Measurements from ENCODE around the gene FURIN. TPM values are rescaled to one million over a fixed set of nuclear protein-coding genes. Genes with fewer than 3 reads are reported as not detected.
"Not testable (repeated sequence)": the region's sequence is repeated elsewhere in the genome, so short reads cannot be mapped to it uniquely, and the experiment has no call there.

FURIN gene
- polyA plus RNA-seq, 1 of the 3 experiments (the other 2 are of a cell fraction): 40.8 TPM

DNA sequence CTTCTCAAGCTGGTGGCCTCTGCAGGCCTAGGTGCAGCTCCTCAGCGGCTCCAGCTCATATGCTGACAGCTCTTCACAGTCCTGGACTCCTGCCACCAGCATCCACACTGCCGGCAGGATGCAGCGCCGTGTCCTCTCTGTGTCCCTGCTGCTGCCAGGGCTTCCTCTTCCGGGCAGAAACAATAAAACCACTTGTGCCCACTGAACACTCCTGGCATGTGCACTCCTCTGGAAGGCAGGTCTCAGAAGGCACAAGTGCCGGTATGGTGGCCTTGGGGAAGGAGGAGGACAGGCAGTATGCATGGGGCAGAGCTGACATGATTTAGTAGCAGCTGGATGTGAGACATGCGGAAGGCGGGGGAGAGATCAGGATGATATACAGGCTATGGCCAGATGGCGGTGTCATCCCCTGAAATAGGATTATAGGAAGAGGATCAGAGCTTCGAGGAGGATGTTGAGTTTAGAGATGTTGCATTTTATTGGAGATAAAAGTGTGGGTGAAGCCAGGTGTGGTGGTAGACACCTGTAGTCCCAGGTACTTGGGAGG is 27.3 kb downstream of the FURIN start (continued):
- no peak for TF ChIP-seq ELF1 (IDR thresholded peaks at IDR 0.05)
- peak; percentile 17; the same call in 1 of the 2 replicates for TF ChIP-seq FOXJ3 (CRISPR knock-in tag; IDR thresholded peaks at IDR 0.05)
- TF ChIP-seq, protein P1, sequence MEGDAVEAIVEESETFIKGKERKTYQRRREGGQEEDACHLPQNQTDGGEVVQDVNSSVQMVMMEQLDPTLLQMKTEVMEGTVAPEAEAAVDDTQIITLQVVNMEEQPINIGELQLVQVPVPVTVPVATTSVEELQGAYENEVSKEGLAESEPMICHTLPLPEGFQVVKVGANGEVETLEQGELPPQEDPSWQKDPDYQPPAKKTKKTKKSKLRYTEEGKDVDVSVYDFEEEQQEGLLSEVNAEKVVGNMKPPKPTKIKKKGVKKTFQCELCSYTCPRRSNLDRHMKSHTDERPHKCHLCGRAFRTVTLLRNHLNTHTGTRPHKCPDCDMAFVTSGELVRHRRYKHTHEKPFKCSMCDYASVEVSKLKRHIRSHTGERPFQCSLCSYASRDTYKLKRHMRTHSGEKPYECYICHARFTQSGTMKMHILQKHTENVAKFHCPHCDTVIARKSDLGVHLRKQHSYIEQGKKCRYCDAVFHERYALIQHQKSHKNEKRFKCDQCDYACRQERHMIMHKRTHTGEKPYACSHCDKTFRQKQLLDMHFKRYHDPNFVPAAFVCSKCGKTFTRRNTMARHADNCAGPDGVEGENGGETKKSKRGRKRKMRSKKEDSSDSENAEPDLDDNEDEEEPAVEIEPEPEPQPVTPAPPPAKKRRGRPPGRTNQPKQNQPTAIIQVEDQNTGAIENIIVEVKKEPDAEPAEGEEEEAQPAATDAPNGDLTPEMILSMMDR (IDR thresholded peaks at IDR 0.05): peak; percentile 32
- TF ChIP-seq SIN3A (IDR thresholded peaks at IDR 0.05; ENCODE audit: borderline replicate concordance, low read depth, low read length): no peak
- TF ChIP-seq TEAD4 (IDR thresholded peaks at IDR 0.05; ENCODE audit: borderline replicate concordance, insufficient read depth): no peak
- TF ChIP-seq JUND (IDR thresholded peaks at IDR 0.05): no peak
- TF ChIP-seq, protein P2, sequence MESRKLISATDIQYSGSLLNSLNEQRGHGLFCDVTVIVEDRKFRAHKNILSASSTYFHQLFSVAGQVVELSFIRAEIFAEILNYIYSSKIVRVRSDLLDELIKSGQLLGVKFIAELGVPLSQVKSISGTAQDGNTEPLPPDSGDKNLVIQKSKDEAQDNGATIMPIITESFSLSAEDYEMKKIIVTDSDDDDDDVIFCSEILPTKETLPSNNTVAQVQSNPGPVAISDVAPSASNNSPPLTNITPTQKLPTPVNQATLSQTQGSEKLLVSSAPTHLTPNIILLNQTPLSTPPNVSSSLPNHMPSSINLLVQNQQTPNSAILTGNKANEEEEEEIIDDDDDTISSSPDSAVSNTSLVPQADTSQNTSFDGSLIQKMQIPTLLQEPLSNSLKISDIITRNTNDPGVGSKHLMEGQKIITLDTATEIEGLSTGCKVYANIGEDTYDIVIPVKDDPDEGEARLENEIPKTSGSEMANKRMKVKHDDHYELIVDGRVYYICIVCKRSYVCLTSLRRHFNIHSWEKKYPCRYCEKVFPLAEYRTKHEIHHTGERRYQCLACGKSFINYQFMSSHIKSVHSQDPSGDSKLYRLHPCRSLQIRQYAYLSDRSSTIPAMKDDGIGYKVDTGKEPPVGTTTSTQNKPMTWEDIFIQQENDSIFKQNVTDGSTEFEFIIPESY (IDR thresholded peaks at IDR 0.05; ENCODE audit: borderline replicate concordance, low read depth): no peak
- TF ChIP-seq, protein P3, sequence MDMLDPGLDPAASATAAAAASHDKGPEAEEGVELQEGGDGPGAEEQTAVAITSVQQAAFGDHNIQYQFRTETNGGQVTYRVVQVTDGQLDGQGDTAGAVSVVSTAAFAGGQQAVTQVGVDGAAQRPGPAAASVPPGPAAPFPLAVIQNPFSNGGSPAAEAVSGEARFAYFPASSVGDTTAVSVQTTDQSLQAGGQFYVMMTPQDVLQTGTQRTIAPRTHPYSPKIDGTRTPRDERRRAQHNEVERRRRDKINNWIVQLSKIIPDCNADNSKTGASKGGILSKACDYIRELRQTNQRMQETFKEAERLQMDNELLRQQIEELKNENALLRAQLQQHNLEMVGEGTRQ (IDR thresholded peaks at IDR 0.05; ENCODE audit: borderline replicate concordance, low read depth, low read length): no peak
- no peak for TF ChIP-seq RXRA (IDR thresholded peaks at IDR 0.05; ENCODE audit: borderline replicate concordance, low read depth)
- no peak for TF ChIP-seq NRF1 (IDR thresholded peaks at IDR 0.05; ENCODE audit: low read depth, low read length)
- peak; percentile 15 for TF ChIP-seq CHD2 (IDR thresholded peaks at IDR 0.05; ENCODE audit: low read length, partially characterized antibody)
- TF ChIP-seq, protein P4, sequence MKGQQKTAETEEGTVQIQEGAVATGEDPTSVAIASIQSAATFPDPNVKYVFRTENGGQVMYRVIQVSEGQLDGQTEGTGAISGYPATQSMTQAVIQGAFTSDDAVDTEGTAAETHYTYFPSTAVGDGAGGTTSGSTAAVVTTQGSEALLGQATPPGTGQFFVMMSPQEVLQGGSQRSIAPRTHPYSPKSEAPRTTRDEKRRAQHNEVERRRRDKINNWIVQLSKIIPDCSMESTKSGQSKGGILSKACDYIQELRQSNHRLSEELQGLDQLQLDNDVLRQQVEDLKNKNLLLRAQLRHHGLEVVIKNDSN (IDR thresholded peaks at IDR 0.05; ENCODE audit: borderline replicate concordance, low read depth): no peak
- TF ChIP-seq, protein P5, sequence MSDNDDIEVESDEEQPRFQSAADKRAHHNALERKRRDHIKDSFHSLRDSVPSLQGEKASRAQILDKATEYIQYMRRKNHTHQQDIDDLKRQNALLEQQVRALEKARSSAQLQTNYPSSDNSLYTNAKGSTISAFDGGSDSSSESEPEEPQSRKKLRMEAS (IDR thresholded peaks at IDR 0.05; ENCODE audit: low read depth): 0 out of 2 replicates have a peak, but pooled peaks have one; percentile 14
- TF ChIP-seq, protein P6, sequence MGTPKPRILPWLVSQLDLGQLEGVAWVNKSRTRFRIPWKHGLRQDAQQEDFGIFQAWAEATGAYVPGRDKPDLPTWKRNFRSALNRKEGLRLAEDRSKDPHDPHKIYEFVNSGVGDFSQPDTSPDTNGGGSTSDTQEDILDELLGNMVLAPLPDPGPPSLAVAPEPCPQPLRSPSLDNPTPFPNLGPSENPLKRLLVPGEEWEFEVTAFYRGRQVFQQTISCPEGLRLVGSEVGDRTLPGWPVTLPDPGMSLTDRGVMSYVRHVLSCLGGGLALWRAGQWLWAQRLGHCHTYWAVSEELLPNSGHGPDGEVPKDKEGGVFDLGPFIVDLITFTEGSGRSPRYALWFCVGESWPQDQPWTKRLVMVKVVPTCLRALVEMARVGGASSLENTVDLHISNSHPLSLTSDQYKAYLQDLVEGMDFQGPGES (IDR thresholded peaks at IDR 0.05; ENCODE audit: low read depth, low read length): no peak
- peak; percentile 36; the same call in 1 of the 2 replicates for TF ChIP-seq RAD21 (IDR thresholded peaks at IDR 0.05; ENCODE audit: low read length)
- no peak for TF ChIP-seq EZH2phosphoT487 (IDR thresholded peaks at IDR 0.05; ENCODE audit: borderline replicate concordance, low read depth)
- TF ChIP-seq MXI1 (IDR thresholded peaks at IDR 0.05; ENCODE audit: low read depth, low read length): peak; percentile 69; the same call in 1 of the 2 replicates
- TF ChIP-seq RFX5 (IDR thresholded peaks at IDR 0.05; ENCODE audit: low read length): no peak

DNA sequence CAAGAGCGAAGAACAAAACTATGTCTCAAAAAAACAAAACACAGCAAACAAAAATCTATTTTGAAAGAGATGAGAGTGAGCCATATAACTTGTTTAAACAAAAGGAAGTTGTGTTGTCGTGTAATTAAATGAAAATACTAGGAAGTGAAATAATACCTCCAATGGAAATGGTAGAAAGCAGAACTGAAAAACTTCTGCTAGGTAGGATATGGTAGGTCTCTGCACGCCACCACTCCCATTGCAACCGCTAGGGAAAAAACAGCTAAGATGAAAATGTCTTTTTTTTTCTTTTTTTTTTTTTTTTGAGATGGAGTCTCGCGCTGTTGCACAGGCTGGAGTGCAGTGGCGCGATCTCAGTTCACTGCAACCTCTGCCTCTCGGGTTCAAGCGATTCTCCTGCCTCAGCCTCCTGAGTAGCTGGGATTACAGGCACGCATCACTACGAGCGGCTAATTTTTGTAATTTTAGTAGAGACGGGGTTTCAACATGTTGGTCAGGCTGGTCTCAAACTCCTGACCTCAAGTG is 28.8 kb downstream of the FURIN start:
- CTCF ChIA-PET: interaction anchor here (1.3 to 6.4 kb wide), 5 partner anchors 11 to 249 kb away, joined by 3 to 93 read pairs (median 6); partner anchors contain the start of genes FES, HDDC3 and UNC45A
- H3K79me2 ChIP-seq (ENCODE audit: insufficient read depth); H3K36me3 ChIP-seq (replicated peaks in 1 of 2; ENCODE audit: control insufficient read depth in 1 of 2, insufficient read depth in 2 of 2, low read length in 1 of 2); POLR2A ChIA-PET; H3K4me2 ChIP-seq; H3K9me2 ChIP-seq; H3K4me3 ChIP-seq (ENCODE audit: low read depth in 2 of 2, low read length in 1 of 2); H3F3A ChIP-seq (replicated peaks; ENCODE audit: insufficient read depth); H3K9me3 ChIP-seq; H3K27me3 ChIP-seq (ENCODE audit: insufficient read depth); DNase-seq; H3K27ac ChIP-seq (ENCODE audit: low read depth in 2 of 2, low read length in 1 of 2); H2AFZ ChIP-seq (ENCODE audit: low read depth); H3K9ac ChIP-seq; H4K20me1 ChIP-seq (ENCODE audit: insufficient read depth): not testable (repeated sequence)
- 94% methylated on average over 14 of the region's 14 CpGs for WGBS (ENCODE audit: low lambda C conversion rate)
- H3K4me1 ChIP-seq (ENCODE audit: control insufficient read depth in 1 of 2, insufficient read depth in 2 of 2, low read depth in 1 of 2, low read length in 1 of 2): peaks cover 0 to 12% of the 10 kb centered on the region in 2 experiments; a peak in 1 of 4 replicates
